GM18498 (cell line): ENCODE data around the gene HSPA12B.

Experiments used
- ATAC-seq: cut with Tn5 transposase; IDR thresholded peaks from one replicate; pipeline ENCODE4 v1.9.1; 2021; ENCODE audit warnings: mild to moderate bottlenecking, moderate library complexity; ENCODE audit not compliant: unreplicated experiment

HSPA12B gene

GRCh38 chr20:3744806-3745685 is 12.6 kb downstream of the HSPA12B start:
- ATAC-seq = no peak

- no peak for ATAC-seq
Observed at GRCh38 chr20:3745686-3746173, 13.2 kb downstream of the HSPA12B start.

- ATAC-seq = no peak
Observed at GRCh38 chr20:3747471-3747870, 15.0 kb downstream of the HSPA12B start.

- no peak for ATAC-seq
Observed at GRCh38 chr20:3748073-3748472, 15.6 kb downstream of the HSPA12B start.

GRCh38 chr20:3749087-3749688 is 16.7 kb downstream of the HSPA12B start:
- ATAC-seq = no peak

GRCh38 chr20:3749689-3750531 is 17.4 kb downstream of the HSPA12B start:
- ATAC-seq = no peak

GRCh38 chr20:3751305-3751674 is 18.8 kb downstream of the HSPA12B start:
- no peak for ATAC-seq

- no peak for ATAC-seq
Observed at GRCh38 chr20:3751675-3752385, 19.3 kb downstream of the HSPA12B start.

- no peak for ATAC-seq
Observed at GRCh38 chr20:3752386-3752759, 19.9 kb downstream of the HSPA12B start.

- ATAC-seq = no peak
Observed at GRCh38 chr20:3753098-3753497, 20.6 kb downstream of the HSPA12B start.

GRCh38 chr20:3753501-3754275 is 21.2 kb downstream of the HSPA12B start:
- no peak for ATAC-seq

GRCh38 chr20:3754276-3754630 is 21.8 kb downstream of the HSPA12B start:
- no peak for ATAC-seq

GRCh38 chr20:3755269-3755668 is 22.8 kb downstream of the HSPA12B start:
- ATAC-seq = no peak

- no peak for ATAC-seq
Observed at GRCh38 chr20:3755814-3756480, 23.5 kb downstream of the HSPA12B start.

- no peak for ATAC-seq
Observed at GRCh38 chr20:3757268-3757667, 24.8 kb downstream of the HSPA12B start.

GRCh38 chr20:3758566-3758965 is 26.1 kb downstream of the HSPA12B start:
- ATAC-seq = no peak

- no peak for ATAC-seq
Observed at GRCh38 chr20:3759316-3759823, 26.9 kb downstream of the HSPA12B start.

GRCh38 chr20:3759884-3760283 is 27.4 kb downstream of the HSPA12B start:
- no peak for ATAC-seq

GRCh38 chr20:3760655-3761348 is 28.3 kb downstream of the HSPA12B start:
- ATAC-seq = no peak
